ENCODE measurements around the gene DNAJC22. TPM values are rescaled to one million over a fixed set of nuclear protein-coding genes. Genes with fewer than 3 reads are reported as not detected.
A peak's percentile ranks its signal among the peaks of the same experiment; 100 is the strongest.

DNAJC22 gene
- polyA plus RNA-seq, 1 donor from 2014 or later, result 0.54 TPM

DNA sequence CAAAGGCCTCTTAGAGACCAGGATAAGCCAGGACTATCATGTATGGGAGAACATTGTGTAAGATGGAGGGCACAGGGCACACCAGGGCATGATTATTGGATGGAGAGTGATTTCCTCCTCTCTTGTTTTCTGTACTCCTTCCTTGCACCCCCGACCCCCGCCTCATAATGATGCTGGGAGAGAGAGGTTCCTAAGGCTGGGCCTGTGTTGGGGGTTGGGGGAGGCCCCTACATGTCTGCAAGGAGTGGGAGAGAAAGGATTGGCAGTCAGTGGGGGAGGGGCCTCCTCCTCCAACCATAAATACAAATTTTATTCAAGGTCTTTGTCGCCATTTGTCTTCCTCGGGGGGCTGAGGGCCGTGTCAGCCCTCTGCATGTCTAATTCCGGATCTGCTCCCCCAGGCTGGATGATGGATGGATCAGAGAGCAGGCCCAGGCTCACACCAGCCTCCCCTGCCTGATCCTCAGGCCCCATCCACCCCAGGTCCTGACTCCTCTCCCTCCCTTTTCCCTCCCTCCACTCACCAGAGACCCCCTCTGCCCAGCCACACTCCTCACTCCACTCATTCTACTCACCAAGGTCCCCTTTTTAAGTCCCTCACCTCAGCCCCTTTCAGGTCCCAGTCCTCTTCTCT, 7.7 kb upstream of the DNAJC22 start:
- Histone ChIP-seq H3F3A (ENCODE audit: insufficient read depth, low read length, poor library complexity, severe bottlenecking) (no peaks in the 10 kb centered on the region), H3K9me3 (ENCODE audit: low read length) (no peaks in the 10 kb centered on the region), H3K79me2 (replicated peaks; ENCODE audit: insufficient read depth, low read length) (no peaks in the 10 kb centered on the region), H3K4me3 (ENCODE audit: low read length) (peak overlapping the region; percentile 69), H3K9ac (ENCODE audit: low read length) (no peak overlapping the region), H3K4me2 (ENCODE audit: low read length) (no peak overlapping the region), H3K27ac (ENCODE audit: low read length) (peak overlapping the region; percentile 71), H3K27me3 (ENCODE audit: insufficient read depth, low read depth, low read length) (peaks cover 92% of the 10 kb centered on the region), H2AFZ (ENCODE audit: low read depth, low read length) (no peak overlapping the region), H3K36me3 (ENCODE audit: insufficient read depth, low read length) (no peaks in the 10 kb centered on the region), H4K20me1 (ENCODE audit: insufficient read depth) (no peaks in the 10 kb centered on the region), H3K9me2 (ENCODE audit: insufficient read depth, low read length) (no peaks in the 10 kb centered on the region)
- TF ChIP-seq SMC3 (conservative IDR thresholded peaks at IDR 0.05; ENCODE audit: poor library complexity), result no peak

DNA sequence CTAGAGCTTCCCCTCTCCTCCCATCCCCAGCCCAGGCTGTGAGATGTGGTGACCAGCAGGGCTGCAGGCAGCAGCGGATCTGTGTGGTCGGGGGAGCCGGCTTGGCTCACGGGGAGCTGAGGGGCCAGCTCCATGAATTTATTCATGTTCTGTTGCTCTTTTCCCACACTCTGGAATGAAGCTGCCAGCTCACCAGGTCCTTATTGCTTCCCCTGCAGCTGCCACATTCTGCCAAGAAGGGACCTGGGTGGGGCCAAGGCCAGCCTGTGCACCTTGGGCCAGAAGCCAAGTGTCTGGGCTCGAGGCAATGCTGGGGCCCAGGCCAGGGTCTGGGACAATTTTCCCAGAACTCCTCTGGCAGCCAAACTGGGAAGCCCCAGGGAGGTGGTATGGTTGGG, 7.2 kb upstream of the DNAJC22 start:
- Histone ChIP-seq H3F3A (ENCODE audit: insufficient read depth, low read length, poor library complexity, severe bottlenecking) (no peaks in the 10 kb centered on the region), H3K9ac (ENCODE audit: low read length) (no peak overlapping the region), H3K4me3 (ENCODE audit: low read length) (peak overlapping the region; percentile 69), H3K4me2 (ENCODE audit: low read length) (no peak overlapping the region), H2AFZ (ENCODE audit: low read depth, low read length) (no peak overlapping the region), H4K20me1 (ENCODE audit: insufficient read depth) (no peaks in the 10 kb centered on the region), H3K36me3 (ENCODE audit: insufficient read depth, low read length) (no peaks in the 10 kb centered on the region), H3K79me2 (replicated peaks; ENCODE audit: insufficient read depth, low read length) (no peaks in the 10 kb centered on the region), H3K27me3 (ENCODE audit: insufficient read depth, low read depth, low read length) (peaks cover 92% of the 10 kb centered on the region), H3K9me2 (ENCODE audit: insufficient read depth, low read length) (no peaks in the 10 kb centered on the region), H3K27ac (ENCODE audit: low read length) (no peak overlapping the region), H3K9me3 (ENCODE audit: low read length) (no peaks in the 10 kb centered on the region)
- TF ChIP-seq, protein P1, sequence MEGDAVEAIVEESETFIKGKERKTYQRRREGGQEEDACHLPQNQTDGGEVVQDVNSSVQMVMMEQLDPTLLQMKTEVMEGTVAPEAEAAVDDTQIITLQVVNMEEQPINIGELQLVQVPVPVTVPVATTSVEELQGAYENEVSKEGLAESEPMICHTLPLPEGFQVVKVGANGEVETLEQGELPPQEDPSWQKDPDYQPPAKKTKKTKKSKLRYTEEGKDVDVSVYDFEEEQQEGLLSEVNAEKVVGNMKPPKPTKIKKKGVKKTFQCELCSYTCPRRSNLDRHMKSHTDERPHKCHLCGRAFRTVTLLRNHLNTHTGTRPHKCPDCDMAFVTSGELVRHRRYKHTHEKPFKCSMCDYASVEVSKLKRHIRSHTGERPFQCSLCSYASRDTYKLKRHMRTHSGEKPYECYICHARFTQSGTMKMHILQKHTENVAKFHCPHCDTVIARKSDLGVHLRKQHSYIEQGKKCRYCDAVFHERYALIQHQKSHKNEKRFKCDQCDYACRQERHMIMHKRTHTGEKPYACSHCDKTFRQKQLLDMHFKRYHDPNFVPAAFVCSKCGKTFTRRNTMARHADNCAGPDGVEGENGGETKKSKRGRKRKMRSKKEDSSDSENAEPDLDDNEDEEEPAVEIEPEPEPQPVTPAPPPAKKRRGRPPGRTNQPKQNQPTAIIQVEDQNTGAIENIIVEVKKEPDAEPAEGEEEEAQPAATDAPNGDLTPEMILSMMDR (IDR thresholded peaks at IDR 0.05; ENCODE audit: poor library complexity, severe bottlenecking), result no peak
- TF ChIP-seq RAD21 (conservative IDR thresholded peaks at IDR 0.05), result no peak
- no peak for TF ChIP-seq MXI1 (conservative IDR thresholded peaks at IDR 0.05; ENCODE audit: poor library complexity, severe bottlenecking)
- no peak for TF ChIP-seq EP300 (conservative IDR thresholded peaks at IDR 0.05; ENCODE audit: poor library complexity, severe bottlenecking)
- TF ChIP-seq TAF1 (IDR thresholded peaks at IDR 0.05; ENCODE audit: low read depth), result no peak
- no peak for TF ChIP-seq EZH2 (IDR thresholded peaks at IDR 0.05; ENCODE audit: borderline replicate concordance, insufficient read depth, low read length, poor library complexity, severe bottlenecking)
- TF ChIP-seq POLR2AphosphoS5 (IDR thresholded peaks at IDR 0.05), result no peak
- TF ChIP-seq SMC3 (conservative IDR thresholded peaks at IDR 0.05; ENCODE audit: poor library complexity), result no peak
- TF ChIP-seq, protein P2, sequence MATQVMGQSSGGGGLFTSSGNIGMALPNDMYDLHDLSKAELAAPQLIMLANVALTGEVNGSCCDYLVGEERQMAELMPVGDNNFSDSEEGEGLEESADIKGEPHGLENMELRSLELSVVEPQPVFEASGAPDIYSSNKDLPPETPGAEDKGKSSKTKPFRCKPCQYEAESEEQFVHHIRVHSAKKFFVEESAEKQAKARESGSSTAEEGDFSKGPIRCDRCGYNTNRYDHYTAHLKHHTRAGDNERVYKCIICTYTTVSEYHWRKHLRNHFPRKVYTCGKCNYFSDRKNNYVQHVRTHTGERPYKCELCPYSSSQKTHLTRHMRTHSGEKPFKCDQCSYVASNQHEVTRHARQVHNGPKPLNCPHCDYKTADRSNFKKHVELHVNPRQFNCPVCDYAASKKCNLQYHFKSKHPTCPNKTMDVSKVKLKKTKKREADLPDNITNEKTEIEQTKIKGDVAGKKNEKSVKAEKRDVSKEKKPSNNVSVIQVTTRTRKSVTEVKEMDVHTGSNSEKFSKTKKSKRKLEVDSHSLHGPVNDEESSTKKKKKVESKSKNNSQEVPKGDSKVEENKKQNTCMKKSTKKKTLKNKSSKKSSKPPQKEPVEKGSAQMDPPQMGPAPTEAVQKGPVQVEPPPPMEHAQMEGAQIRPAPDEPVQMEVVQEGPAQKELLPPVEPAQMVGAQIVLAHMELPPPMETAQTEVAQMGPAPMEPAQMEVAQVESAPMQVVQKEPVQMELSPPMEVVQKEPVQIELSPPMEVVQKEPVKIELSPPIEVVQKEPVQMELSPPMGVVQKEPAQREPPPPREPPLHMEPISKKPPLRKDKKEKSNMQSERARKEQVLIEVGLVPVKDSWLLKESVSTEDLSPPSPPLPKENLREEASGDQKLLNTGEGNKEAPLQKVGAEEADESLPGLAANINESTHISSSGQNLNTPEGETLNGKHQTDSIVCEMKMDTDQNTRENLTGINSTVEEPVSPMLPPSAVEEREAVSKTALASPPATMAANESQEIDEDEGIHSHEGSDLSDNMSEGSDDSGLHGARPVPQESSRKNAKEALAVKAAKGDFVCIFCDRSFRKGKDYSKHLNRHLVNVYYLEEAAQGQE (IDR thresholded peaks at IDR 0.05; ENCODE audit: borderline replicate concordance), result no peak
